HG03066 (cell line): ENCODE data around the gene PTPRM.

ENCODE experiments used
- ATAC-seq: cut with Tn5 transposase; IDR thresholded peaks from one replicate; pipeline ENCODE4 v1.9.1; 2021; ENCODE audit warnings: low read depth; ENCODE audit not compliant: unreplicated experiment

PTPRM gene

DNA sequence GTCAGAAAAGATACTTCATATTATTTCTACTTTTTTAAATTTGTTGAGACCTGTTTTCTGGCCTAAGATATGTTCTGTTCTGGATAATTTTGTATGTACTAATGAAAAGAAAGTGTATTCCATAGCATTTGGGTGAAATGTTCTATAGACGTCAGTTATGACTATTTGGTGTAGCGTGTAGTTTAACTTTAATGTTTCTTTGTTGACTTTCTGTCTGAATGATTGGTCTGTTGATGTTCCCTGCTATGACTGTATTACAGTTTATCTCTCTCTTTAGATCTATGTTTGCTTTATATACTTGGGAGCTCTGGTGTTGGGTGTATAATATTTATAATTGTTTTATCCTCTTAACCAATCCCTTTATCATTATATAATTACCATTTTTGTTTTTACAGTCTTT, 352.4 kb downstream of the PTPRM start:
- no peak for ATAC-seq

GRCh38 chr18:7921938-7922587, 354.9 kb downstream of the PTPRM start:
- no peak for ATAC-seq

GRCh38 chr18:7923105-7923504, 356.0 kb downstream of the PTPRM start:
- no peak for ATAC-seq

DNA sequence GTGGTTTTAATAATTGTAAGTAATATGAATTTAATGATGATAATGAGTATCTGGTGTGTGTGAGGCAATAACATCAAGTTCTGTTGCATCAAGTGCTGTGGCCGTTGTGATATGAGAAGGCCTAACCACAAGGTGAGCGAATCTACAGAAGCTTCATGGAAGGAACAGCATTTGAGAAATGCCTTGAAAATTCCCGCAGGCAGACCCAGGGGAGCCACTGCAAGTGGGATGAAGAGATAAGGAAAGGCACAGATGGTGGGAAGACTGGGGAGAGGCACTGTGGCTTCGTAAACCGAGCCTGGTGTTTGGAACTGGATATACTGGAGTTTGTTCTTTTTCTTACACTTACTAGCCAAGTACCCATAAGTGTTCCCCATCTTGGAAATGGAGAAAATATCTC, 357.5 kb downstream of the PTPRM start:
- ATAC-seq: no peak

GRCh38 chr18:7926526-7926925, 359.4 kb downstream of the PTPRM start:
- ATAC-seq: no peak

DNA sequence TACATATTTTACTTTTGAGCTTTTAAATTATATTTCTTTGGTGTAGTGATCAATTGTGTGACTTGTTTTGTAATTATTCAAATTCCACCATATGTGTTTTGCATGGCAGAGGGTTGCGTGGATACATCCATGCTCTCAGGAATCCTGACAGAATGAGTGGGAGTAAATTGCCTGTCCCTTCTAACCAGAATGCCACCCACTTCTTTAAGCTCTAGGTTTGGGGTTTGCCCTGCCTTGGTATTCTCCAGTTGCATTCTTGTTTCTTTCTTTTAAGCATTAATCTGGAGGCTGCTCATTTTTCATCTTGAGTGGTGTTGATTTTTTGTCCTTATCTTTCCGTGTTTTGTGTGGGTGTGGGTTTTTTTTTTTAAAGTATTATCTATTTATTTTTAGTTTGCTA, 360.0 kb downstream of the PTPRM start:
- no peak for ATAC-seq

DNA sequence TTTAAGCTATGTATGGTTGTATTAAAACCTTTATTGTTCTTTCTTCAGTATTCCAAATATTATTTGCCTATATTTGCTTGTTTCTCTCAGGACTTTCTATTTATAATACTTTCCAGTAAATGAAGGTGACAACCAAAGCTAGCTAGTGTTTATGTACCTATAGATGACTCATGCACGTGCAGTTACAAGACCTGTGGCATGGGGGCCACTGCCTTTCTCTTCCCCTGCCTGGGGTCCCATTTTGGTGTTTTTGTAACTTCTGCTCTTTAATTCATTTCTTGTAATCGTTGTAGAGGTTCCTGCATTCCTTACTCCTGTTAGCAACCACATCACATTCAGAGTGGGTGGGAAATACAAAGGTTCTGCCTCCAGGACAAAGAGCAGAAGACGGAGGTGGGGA, 364.6 kb downstream of the PTPRM start:
- no peak for ATAC-seq

DNA sequence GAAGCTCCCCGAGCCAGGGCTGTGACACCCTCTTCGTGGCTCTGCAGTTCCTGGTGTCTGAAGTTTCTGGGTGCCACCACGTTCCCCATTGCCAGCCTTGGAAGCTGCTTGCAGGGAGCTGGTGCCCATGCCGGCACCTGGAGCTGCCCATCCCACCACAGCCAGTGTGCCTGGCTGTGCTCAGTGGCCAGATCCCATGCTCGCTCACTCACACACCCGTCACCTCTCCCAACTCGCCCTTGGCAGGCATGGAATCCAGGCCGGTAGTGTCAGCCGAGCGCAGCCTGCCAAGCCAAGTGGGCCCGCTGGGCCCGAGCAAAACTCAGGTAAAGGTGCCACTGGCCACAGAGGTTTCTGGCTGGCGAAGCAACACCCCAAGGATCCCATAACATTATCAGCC, 370.2 kb downstream of the PTPRM start:
- no peak for ATAC-seq

GRCh38 chr18:7939521-7939920, 372.4 kb downstream of the PTPRM start:
- no peak for ATAC-seq

DNA sequence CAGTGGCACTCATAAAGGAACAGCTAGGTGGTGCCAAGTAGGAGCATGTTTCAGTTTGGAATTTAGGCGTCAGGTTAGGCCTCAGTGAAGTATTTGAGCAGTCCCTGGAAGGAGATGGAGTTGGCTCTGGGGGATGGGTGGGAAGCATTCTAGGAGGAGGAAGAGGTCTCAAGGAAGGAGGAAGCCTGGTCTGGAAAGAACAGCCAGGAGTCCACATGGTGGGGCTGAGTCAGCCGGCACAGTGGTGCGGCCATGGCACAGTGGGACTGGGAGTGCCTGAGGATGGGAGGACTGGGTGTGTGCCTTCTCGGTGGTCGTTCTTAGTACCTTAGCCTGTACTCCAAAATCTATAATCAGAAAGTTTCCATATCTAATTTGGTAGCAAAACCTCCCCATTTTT, 373.3 kb downstream of the PTPRM start:
- no peak for ATAC-seq

DNA sequence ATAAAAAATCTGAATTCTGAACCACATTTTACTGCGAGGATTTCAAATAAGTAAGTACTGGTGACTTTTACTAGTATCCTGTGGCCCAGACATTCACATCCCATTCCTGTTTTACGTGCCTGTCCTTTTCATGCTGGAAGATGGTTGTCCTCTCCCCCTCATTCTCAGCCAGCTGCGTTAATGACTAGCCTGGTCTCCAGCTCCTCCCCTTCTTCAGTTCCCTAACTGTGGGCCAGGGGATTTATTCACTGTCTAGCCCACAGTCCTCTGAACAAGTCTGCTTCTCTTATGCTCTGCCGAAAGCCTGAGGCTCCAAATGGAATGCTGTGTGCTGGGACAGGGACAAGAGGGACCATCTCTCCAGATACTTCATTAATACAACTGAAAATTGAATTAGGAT, 373.9 kb downstream of the PTPRM start:
- no peak for ATAC-seq

- no peak for ATAC-seq
These were observed 374.4 kb downstream of the PTPRM start for GRCh38 chr18:7941533-7941932.

GRCh38 chr18:7945882-7946281, 378.8 kb downstream of the PTPRM start:
- ATAC-seq: no peak

DNA sequence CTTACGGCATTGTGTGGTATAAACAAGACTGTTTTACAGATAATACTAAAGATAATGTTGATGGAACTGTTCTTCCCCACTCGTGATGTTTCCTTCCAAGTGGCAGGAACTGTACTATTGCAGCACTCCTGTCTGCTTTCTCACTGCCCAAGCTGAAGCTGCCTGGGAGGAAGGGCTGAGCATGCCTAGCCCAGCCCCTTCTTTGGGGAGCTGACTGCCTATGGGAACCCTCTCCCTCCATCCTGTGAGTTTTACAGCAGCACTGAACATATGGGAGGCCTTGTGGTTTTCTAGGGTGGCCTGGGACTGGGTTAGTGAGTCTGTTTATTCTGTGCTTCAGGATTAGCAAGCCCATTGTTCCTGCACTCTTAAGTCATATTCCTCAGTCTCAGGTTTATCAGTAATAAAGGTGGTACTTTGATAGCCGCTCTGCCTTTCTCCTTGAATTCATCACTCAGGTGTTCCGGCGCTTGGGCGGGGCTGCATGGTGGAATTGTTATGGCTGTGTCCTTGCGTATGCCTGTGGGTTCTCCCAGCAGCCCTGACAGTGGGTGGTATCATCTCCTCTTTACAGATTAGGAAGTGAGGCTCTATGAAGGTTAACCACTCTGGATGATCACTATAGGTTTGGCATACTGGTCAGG, 379.7 kb downstream of the PTPRM start:
- ATAC-seq: no peak

- no peak for ATAC-seq
These were observed 383.4 kb downstream of the PTPRM start for GRCh38 chr18:7950380-7951136.

DNA sequence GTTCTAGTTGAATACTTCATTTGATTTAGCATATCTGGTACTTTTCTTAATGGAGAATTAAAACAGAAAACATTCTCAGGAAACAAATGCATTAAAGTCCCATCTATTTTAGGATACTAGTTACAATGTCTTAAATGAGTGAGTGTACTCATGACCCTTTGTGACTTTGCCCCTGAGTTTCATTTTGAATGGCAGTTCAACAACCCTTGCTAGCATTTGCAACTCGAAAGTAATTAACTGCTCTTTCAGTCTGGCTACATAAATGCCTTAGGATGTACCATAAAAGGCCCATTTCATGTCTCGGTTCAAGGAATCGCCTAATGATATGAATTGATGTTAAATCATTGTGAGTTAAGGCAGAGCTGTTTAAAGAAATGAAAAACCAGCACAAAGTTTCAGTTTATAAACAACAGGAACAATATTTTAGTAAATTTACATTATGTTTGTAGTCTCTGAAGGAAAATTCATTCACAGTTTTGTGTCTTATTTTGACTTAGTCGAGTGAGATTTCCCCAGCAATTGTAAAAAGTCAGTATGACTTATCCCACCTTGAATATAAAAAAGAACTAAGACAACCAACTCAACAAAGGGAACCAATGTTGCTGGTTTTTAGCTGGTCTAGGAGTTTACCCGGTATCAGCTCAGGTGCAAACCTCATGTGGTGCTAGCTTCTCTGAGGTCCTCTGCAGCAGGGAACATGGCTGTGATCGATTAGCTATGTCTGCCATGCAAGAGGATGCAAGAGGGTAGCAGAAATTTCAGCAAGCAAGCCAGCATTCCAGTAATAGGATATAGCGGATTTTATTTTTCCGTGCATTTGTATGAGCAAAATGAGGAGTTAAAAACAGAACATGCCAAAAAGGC, 386.2 kb downstream of the PTPRM start:
- peak; percentile 82 for ATAC-seq

DNA sequence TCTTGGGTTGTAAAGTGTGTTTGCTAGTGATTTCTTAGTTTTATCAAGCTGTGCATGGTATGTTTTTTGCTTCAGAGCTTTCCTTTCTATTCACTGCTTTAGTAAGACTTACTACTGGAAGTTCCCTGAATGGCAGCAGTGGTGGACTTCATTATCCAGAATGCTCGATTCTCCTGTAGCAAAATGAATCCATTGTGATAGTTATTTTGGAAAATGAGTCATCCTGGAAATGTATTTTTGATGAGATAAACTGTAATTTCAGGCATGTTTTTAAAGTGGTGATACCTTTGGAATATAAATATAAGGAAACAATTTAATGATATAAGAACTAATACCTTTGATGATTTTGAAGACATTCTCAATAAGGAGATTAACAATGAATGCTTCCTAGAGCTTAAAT, 387.1 kb downstream of the PTPRM start:
- ATAC-seq: no peak

DNA sequence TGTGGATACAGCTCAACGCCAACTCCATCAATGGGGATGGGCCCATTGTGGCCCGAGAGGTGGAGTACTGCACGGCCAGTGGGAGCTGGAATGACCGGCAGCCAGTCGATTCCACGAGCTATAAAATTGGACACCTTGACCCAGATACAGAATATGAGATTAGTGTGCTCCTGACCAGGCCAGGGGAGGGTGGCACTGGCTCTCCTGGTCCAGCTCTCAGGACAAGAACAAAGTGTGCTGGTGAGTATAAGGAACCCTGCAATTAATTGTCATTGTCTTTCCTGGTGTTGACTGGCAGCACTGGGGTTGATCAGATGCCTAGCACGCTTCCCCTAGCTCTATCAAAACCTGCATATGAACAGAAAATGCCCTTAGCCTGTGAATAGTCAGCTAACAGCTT, 388.1 kb downstream of the PTPRM start:
- ATAC-seq: no peak

DNA sequence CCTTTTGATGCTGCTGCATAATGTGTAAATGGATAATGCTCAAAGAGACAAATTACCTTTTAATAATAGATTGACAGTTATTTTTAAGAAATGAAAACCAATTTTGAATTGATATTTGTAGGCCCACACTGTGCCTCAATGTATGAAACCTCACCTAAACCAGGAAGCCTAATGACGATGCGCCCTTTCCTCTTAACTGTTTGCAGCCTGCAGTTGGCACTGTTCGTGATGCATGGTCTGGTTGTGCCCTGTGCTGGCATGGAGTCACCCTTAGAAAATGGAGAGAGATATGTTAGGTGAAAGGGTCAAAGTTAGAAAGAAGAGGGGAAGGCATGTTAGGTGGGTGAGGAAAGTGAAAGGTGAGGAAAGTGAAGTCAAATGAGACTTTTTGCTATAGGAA, 390.2 kb downstream of the PTPRM start:
- no peak for ATAC-seq

DNA sequence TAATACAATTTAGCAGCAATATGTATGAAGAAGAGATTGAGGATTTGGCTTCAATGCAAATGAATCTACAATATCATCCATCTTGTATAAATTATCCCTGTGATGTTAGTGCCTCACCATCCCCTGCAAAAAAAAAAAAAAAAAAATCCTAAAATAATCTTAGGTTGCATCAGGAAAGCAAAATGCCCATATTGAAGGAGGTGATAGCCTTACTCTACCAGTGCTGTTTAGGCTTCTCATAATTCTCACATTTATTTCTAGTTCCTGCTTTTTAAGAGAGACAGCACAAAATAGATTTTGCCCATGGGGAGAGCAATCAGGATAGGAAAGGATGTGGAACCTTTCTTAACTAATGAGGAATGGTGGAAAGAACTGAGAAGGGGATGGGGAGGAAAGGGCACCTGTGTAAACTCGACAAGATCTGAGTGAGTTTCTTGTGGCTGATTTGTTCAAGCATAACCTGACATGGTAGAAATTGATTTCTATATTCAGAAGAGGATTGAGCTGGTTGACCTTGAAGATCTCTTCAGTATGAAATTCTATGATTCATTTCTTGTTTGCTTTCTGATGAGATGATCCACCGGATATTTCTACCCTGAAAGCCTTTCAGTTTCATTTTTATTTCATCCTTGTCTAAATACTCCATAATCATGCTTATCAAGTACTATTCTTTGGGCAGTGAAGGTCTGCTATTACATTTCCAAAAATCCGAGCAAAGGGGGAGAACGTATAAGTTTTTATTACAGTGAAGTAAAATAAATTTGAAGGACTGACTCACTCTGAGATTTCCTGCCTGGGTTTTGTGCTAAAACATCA, 391.2 kb downstream of the PTPRM start:
- ATAC-seq: no peak
